Motor neuron (in vitro differentiated cells): ENCODE data around the gene ESR1. TPM values are rescaled to one million over a fixed set of nuclear protein-coding genes. Genes with fewer than 3 reads are reported as not detected.
"Not testable (repeated sequence)": the region's sequence is repeated elsewhere in the genome, so short reads cannot be mapped to it uniquely, and the experiment has no call there.

Experiments used
- ATAC-seq, 8 experiments: fragments of 200-7000 bp; cut with Tn5 transposase; replicated peaks in 6 of 8; 2 replicates each; pipeline ENCODE4 v1.8.0; 2021; ENCODE audit warnings: mild to moderate bottlenecking in 8 of 8, moderate library complexity in 8 of 8
- H3K27ac ChIP-seq, 2 donors: fragments of 250-450 bp; sonication (Bioruptor Pico); 2 replicates each; pipeline ENCODE4 v1.9.0; 2021; ENCODE audit warnings: antibody characterized with exemption in 2 of 2, mild to moderate bottlenecking in 2 of 2, moderate library complexity in 1 of 2
- H3K4me1 ChIP-seq, 2 donors: fragments of 250-450 bp; sonication (Bioruptor Pico); replicated peaks in 1 of 2; 2 replicates each; pipeline ENCODE4 v1.6.1; 2021; ENCODE audit warnings: antibody characterized with exemption in 2 of 2, mild to moderate bottlenecking in 2 of 2, moderate library complexity in 1 of 2
- H3K4me3 ChIP-seq, 5 donors: fragments of 250-450 bp; sonication (Bioruptor Pico); 2 replicates each; pipeline ENCODE4 v1.9.0; 2021; ENCODE audit warnings: antibody characterized with exemption in 5 of 5, mild to moderate bottlenecking in 5 of 5, moderate library complexity in 4 of 5
- WGBS, 10 experiments: fragments of 450-650 bp; shearing (Covaris generic); methylation state at CpG; one replicate each; pipeline ENCODE4 v1.0.0; 2022; 5-methylcytosine and 5-hydroxymethylcytosine counted together
- in situ Hi-C, 9 experiments: fragments of 400-800 bp; cut with MboI; loops; one replicate each; pipeline ENCODE4 v1.15.0; 2021; ENCODE audit warnings: low sequenced_read_pairs in 9 of 9, low pct_unique_long_range_greater_than_20kb in 2 of 9; ENCODE audit not compliant: unreplicated experiment in 9 of 9
- total RNA-seq, 8 experiments: library from RNA; unstranded; fragments of 300-600 nt; gene quantifications; 2 replicates each; pipeline versions ENCODE4 v1.2.3 to v1.2.4, GENCODE V29; 2022

The ESR1 gene
- total RNA-seq, 8 experiments from 2014 or later = 0.24 to 1.4 (median 0.77) TPM

DNA sequence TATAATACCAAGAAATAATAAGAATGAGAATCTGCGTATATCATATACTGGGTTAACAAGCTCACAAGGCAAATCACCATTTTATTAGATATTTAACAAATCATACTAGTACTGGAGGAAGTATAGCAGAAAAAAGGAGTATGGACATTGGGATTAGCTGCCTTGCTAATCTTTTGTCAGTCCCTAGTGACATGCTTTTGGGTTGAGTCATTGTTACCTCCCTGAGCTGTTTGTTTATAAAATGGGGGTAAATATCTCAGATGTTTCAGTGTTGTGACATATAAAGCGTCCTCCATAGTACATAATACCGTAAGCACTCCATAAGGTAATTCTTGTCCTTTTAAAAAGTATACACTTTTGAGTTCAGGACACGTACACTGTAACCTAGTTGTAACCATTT, 107.0 kb downstream of the ESR1 start:
- whole genome bisulfite sequencing, 10 experiments = 40 to 100% (median 82%) methylated on average over 1 to 4 of the region's 4 CpGs
- Histone ChIP-seq H3K4me1 (no peaks in the 10 kb centered on the region), H3K4me3 (no peak overlapping the region), H3K27ac (no peak overlapping the region)
- in situ Hi-C loops = no loop called here
- ATAC-seq = no peak

DNA sequence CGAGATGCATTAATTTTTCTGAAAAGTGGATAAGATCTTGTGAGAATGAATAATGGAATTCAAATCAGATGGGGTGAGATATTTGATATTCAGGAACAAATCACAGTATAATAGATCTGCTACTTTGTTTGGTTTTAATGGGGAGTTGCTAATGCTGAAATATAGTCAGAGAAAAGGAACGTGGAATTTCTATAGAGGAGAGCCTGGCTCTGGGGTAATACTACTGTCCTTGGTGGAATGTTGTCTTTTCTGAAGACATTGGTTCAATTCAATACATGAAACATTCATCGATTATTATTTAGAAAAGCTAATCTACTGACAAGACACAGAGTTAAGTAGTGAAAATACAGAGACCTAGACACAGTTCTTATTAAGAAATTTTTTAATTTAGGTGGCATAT, 108.6 kb downstream of the ESR1 start:
- Histone ChIP-seq H3K4me1 (no peaks in the 10 kb centered on the region), H3K4me3 (no peak overlapping the region), H3K27ac (no peak overlapping the region)
- ATAC-seq = peak in 1 of 8 experiments; percentile 50
- in situ Hi-C loops = no loop called here
- WGBS, 10 experiments = 57 to 100% (median 76%) methylated on average over 1 to 3 of the region's 3 CpGs

DNA sequence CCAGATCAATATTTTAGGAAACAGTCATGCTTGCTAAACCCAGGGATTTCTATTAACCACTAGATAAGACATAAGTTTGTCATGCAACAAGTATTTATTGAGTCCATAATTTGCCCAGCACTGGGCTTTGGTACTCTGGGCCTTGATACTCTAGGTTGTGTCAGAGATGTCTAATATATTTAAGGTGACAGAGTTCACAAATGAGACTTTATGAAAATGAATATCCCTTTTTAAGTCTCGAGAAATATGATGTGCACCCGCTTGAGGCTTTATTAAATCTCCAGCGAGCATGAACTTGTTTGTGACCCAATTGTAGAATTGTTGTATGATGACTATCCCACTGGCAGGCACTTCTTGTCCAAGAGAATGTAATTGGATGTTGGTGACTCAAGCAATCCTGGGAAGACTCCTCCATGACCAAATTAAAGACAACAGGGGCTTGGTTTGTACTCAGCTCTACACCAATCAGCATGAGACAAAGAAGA, 109.2 kb downstream of the ESR1 start:
- Histone ChIP-seq H3K4me3 (no peak overlapping the region), H3K4me1 (no peaks in the 10 kb centered on the region), H3K27ac (no peak overlapping the region)
- in situ Hi-C loops = no loop called here
- peak in 1 of 8 experiments; percentile 44 for ATAC-seq
- WGBS, 10 experiments = 0 to 88% (median 71%) methylated on average over 2 to 3 of the region's 3 CpGs; no CpG with 5 or more reads in 3 of the 10 experiments

DNA sequence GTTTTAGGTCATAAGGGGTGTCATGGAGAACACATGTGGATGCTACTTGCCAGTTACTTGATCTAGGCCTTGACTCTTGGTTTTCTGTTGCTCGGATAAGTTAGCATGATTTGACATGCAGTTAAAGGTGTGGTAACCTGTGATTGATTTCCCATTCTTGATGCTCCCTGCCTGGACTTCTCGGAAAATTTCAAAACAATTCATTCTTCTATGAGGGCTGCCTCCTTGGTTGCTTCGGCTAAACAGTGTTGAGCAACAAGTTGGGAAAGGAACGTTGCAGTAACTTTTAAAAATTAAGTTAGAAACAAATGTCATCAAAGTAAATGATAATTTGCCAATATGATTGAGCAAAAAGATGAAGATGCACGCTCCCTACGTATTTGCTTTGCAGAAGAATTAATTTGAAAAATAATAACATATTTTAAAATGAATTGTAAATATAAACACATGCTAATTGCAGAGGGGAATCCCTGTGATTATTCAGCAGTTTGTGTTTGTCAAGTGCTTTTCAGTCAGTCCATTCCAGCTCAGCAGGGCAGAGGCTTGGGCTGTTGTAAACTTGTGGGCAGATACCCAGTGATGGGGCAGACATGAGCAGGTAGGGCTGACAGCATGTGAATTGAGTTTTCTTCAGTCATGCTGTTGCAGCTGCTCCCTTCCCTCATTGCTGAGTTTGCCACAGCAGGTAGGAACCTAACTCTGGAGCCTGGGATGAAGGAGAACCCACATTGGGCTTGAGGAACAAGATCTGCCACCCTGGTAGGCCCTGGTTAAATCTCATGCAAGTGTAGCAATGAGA, 110.2 kb downstream of the ESR1 start:
- ATAC-seq = peak in 1 of 8 experiments; percentile 18
- in situ Hi-C loops = no loop called here
- no peak overlapping the region for H3K27ac ChIP-seq
- H3K4me1 ChIP-seq = no peaks in the 10 kb centered on the region
- WGBS, 10 experiments = 0 to 88% (median 75%) methylated on average over 4 to 6 of the region's 6 CpGs
- no peak overlapping the region for H3K4me3 ChIP-seq

DNA sequence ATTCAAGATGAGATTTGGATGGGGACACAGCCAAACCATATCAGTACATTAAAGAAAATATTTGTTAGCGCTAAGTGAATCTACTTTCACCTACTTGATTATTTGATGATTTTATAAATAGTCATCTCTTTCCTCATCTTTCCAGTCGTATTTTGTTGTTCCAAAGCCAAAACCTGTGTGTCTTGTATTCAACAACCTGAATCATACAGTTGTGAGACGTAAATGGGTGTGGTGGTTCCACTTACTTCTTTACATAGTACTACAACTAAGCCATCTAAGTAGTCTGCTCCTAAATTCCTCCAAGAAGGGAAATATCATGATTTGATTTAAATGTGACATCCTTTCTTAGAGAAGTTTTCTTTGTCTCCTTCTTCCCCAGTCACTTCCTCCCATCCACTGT, 132.8 kb downstream of the ESR1 start:
- no peak for ATAC-seq
- Histone ChIP-seq H3K4me1 (no peaks in the 10 kb centered on the region), H3K27ac (no peak overlapping the region), H3K4me3 (no peak overlapping the region)
- in situ Hi-C loops = no loop called here
- 0 to 100% (median 71%) methylated on average over 1 to 3 of the region's 3 CpGs for WGBS, 10 experiments

- in situ Hi-C loops = no loop called here
- 10 to 83% (median 50%) methylated on average over 1 to 3 of the region's 3 CpGs; no CpG with 5 or more reads in 2 of the 10 experiments for WGBS, 10 experiments
- no peak overlapping the region for H3K4me3 ChIP-seq
- H3K4me1 ChIP-seq = no peaks in the 10 kb centered on the region
- no peak for ATAC-seq
- H3K27ac ChIP-seq = no peak overlapping the region
These were observed 140.7 kb downstream of the ESR1 start for GRCh38 chr6:151948002-151948743.

DNA sequence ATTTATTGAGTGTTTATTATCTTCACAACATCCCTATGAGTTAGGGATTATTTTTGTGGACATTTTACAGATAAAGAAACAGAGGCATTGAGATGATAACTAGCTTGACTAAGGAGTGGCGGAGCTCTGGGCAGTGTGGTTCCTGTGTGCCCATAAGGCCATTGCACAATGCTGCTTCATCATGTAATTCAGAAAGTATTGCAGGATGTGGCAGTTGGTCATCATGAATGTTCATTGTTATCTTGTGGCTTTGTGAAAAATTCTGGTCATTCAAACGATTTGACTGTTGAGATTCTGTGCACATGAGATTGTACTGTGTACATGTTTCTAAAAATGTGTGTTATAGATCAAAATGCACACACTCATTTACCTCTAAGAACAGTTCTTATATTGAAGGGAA, 150.8 kb downstream of the ESR1 start:
- 0 to 100% (median 73%) methylated on average over 1 to 2 of the region's 2 CpGs; no CpG with 5 or more reads in 2 of the 10 experiments for WGBS, 10 experiments
- peak in 1 of 8 experiments; percentile 32 for ATAC-seq
- no peak overlapping the region for H3K4me3 ChIP-seq
- H3K27ac ChIP-seq = no peak overlapping the region
- in situ Hi-C loops = no loop called here
- no peaks in the 10 kb centered on the region for H3K4me1 ChIP-seq

DNA sequence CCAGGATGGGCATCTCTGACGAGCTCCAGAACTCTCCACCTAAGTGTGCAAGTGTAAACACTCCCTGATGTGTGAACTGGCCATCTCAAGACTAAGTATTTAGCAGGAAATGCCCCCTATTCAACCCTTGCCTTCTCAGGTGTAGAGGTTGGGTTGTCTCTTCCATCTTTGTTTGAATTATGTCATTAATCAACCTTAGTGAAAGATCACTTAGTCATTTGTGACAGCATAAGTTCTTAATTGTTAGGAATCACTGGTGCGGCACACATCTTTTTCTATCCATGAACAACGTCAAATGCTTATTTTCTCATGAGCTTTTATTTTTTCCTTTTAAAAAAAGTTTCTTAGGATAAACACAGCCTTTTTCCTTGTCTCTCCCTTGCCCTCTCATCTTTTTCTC, 151.6 kb downstream of the ESR1 start:
- ATAC-seq = no peak
- no peak overlapping the region for H3K27ac ChIP-seq
- no peaks in the 10 kb centered on the region for H3K4me1 ChIP-seq
- in situ Hi-C loops = no loop called here
- no peak overlapping the region for H3K4me3 ChIP-seq
- 11 to 89% (median 67%) methylated on average over 1 to 3 of the region's 3 CpGs; no CpG with 5 or more reads in 2 of the 10 experiments for WGBS, 10 experiments

DNA sequence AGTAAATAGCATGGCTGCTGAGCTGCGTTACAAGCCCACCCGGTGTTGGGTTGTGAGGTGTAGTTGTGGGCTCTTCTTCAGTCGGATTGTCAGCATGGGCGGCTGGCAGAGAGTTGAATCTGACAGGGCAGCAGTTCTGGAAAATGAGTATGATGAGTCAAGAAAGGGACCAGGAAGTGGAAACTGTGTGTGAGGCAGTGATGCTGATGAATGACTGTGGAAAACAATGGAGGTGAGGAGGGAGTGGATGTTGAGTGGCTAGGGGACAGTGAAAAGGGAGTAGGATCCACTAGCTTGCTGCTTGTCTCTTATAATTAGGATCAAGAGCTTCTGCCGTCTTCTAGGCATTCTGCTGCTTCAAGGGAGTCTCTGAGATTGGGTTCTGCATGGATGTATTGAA, 154.3 kb downstream of the ESR1 start:
- in situ Hi-C loops = no loop called here
- 20 to 84% (median 47%) methylated on average over 1 to 5 of the region's 5 CpGs; no CpG with 5 or more reads in 1 of the 10 experiments for WGBS, 10 experiments
- no peak for ATAC-seq

DNA sequence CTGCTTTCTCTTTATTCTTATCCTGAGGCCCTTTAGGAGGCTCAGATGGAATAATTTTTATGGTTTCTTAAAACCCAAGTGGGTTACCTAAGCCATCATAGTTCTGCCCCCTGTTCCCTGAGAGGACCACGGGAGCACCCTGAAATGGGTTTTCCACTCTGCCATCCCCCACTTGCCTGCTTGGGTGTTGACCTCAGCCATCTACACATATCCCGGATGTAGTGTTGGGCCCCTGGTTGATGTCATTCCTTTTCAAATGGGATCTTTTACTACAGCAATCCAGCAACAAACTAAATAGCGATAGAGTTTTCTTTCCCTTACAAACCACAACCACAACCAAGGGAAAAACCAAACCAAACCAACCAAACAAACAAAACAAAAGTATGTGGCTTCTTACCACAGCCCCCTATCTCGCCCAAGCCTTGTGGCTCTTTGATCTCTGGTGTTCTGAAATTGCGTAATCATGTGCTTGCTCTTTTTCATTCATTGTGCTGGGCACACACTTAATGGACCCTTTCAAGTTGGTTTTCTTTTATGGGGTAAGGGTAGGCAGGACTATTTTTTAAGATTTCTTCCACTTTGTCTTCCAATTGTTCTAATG, 154.9 kb downstream of the ESR1 start:
- Histone ChIP-seq H3K4me3 (no peak overlapping the region), H3K27ac (no peak overlapping the region), H3K4me1 (no peaks in the 10 kb centered on the region)
- WGBS, 10 experiments = 8 to 90% (median 70%) methylated on average over 2 to 5 of the region's 5 CpGs
- in situ Hi-C loops = no loop called here
- no peak for ATAC-seq

More for the DNA sequence above, 154.3 kb downstream of the ESR1 start:
- Histone ChIP-seq H3K27ac (no peak overlapping the region), H3K4me3 (no peak overlapping the region), H3K4me1 (no peaks in the 10 kb centered on the region)

DNA sequence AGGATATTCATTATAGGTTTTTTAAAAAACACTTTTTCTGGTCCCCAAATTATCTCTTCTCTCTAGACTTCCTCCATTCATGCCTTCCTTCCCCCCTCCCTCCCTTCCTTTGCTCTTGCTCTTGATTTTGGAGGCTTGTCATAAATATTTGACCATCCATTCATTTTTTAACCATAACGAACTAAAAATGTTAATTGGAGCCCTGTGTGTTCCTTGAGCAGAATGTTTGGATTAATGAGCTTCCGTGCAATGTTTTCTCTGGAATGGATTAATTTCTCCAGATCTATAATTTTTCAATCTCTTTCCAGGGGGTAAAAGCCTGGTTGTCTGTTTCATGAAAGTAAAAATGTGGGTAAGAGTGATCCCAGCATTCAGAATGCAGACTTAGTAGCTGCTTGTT, 155.5 kb downstream of the ESR1 start:
- no peak overlapping the region for H3K4me3 ChIP-seq
- in situ Hi-C loops = no loop called here
- H3K27ac ChIP-seq = no peak overlapping the region
- ATAC-seq = no peak
- H3K4me1 ChIP-seq = no peaks in the 10 kb centered on the region
- WGBS, 10 experiments = 0 to 90% (median 57%) methylated on average over 1 to 2 of the region's 2 CpGs

DNA sequence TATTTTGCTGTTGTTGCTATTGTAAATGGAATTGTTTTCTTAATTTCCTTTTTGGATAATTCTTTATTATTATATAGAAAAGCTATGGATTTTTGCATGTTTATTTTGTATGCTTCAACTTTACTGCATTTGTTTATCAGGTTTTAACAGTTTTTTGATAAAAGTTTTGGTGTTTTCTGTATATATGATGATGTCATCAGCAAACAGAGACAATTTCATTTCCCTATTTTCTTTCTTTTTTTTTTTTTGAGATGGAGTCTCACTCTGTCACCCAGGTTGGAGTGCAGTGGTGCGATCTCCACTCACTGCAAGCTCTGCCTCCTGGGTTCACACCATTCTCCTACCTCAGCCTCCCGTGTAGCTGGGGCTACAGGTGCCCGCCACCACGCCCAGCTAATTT, 156.9 kb downstream of the ESR1 start:
- H3K27ac ChIP-seq, in situ Hi-C loops, H3K4me1 ChIP-seq, H3K4me3 ChIP-seq, ATAC-seq: not testable (repeated sequence)
- 78 to 100% (median 90%) methylated on average over 1 to 4 of the region's 4 CpGs; no CpG with 5 or more reads in 1 of the 10 experiments for WGBS, 10 experiments

DNA sequence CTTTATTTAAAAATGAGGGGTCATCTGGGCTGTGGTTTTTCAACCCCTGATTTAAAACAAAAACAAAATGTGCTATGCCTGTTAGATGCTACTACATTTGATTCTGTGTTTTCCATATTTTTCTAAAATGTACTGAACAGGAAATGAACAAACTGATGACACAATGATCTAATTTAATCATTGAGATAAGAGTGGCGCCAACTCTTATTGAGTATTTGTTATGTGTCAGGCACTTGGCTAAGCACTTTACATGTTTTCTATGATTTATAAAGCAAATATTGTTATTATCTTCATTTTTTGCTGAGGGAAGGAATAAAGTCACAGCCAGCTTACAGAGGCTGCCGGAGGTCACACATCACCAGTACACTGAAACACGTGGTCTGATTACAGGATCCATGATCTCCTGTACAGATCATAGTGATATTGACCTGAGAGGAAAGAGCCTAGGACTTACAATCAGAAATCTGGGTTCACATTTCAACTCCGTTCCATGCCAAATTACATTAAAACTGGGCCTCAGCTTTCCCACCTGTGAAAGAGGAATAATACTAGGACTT, 166.7 kb downstream of the ESR1 start:
- in situ Hi-C loops = no loop called here
- no peak overlapping the region for H3K27ac ChIP-seq
- ATAC-seq = peak in 1 of 8 experiments; percentile 16
- WGBS, 10 experiments = 67 to 100% (median 83%) methylated on average over 2 to 4 of the region's 4 CpGs; no CpG with 5 or more reads in 1 of the 10 experiments
- no peak overlapping the region for H3K4me3 ChIP-seq
- H3K4me1 ChIP-seq = no peaks in the 10 kb centered on the region
